MCF 10A (cell line): ENCODE measurements around the gene PNMA8C. TPM values are rescaled to one million over a fixed set of nuclear protein-coding genes. Genes with fewer than 3 reads are reported as not detected.
"Not testable (repeated sequence)": the region's sequence is repeated elsewhere in the genome, so short reads cannot be mapped to it uniquely, and the experiment has no call there.

Experiments
- BruUV-seq: library from RNA; stranded (reverse); fragments of 400-500 nt; replicated peaks from 2 replicates; lab custom pipeline; 2021; lab: Mats Ljungman, UMichigan
- CTCF ChIA-PET: fragments of 300-600 bp; sonication (Branson Sonifier 250); formaldehyde crosslinking; extraction: SDS; loops from one replicate; lab custom pipeline; 2021; ENCODE audit warnings: antibody characterized with exemption, inconsistent platforms; lab: Yijun Ruan, JAX
- POLR2A ChIA-PET: fragments of 300-600, 350-650 bp; sonication (Branson Sonifier 250); formaldehyde crosslinking; extraction: SDS; loops from one replicate; lab custom pipeline; 2020; ENCODE audit warnings: antibody characterized with exemption, inconsistent platforms; lab: Yijun Ruan, JAX
- DNase-seq: peaks from one replicate; pipeline ENCODE4 v3.0.0-alpha.2; 2018; ENCODE audit not compliant: unreplicated experiment
- H3K27ac Mint-ChIP-seq: one replicate; pipeline ENCODE4 v1.8.0; 2022; ENCODE audit warnings: mild to moderate bottlenecking, low read depth, mixed read lengths; ENCODE audit not compliant: unreplicated experiment
- H3K27me3 Mint-ChIP-seq: one replicate; pipeline ENCODE4 v1.8.0; 2022; ENCODE audit warnings: mixed read lengths; ENCODE audit not compliant: insufficient read depth, unreplicated experiment
- H3K36me3 Mint-ChIP-seq: one replicate; pipeline ENCODE4 v1.8.0; 2022; ENCODE audit warnings: mild to moderate bottlenecking, moderate library complexity, mixed read lengths; ENCODE audit not compliant: insufficient read depth, unreplicated experiment
- H3K4me1 Mint-ChIP-seq: one replicate; pipeline ENCODE4 v1.8.0; 2022; ENCODE audit warnings: mixed read lengths; ENCODE audit not compliant: insufficient read depth, unreplicated experiment
- H3K4me3 Mint-ChIP-seq: one replicate; pipeline ENCODE4 v1.8.0; 2022; ENCODE audit warnings: mild to moderate bottlenecking, moderate library complexity, mixed read lengths; ENCODE audit not compliant: unreplicated experiment
- H3K9me3 Mint-ChIP-seq: one replicate; pipeline ENCODE4 v1.8.0; 2022; ENCODE audit warnings: mixed read lengths; ENCODE audit not compliant: unreplicated experiment
- CTCF ChIP-seq: fragments of 200-600 bp; IDR thresholded peaks from one replicate; pipeline ENCODE4 v1.8.0; 2022; ENCODE audit warnings: antibody characterized with exemption, mild to moderate bottlenecking; ENCODE audit not compliant: unreplicated experiment
- intact Hi-C: fragments of 100-400 bp; cut with micrococcal nuclease; formaldehyde crosslinking; loops from 2 replicates; pipeline ENCODE4 v1.14.1; 2022
- total RNA-seq: library from RNA; stranded (reverse); gene quantifications from 2 replicates; pipeline ENCODE4 v1.2.3, GENCODE V29; 2022

PNMA8C gene
- total RNA-seq, 1 experiment from 2014 or later, result not detected

- no peak overlapping the region for H3K4me3 Mint-ChIP-seq
- no peaks in the 10 kb centered on the region for H3K27me3 Mint-ChIP-seq
- H3K9me3 Mint-ChIP-seq, result no peaks in the 10 kb centered on the region
- ChIA-PET CTCF (interaction anchor here (0.6 kb wide), 1 partner anchor 13 kb away, joined by 3 read pairs; no protein-coding TSS in a partner anchor), POLR2A (no interaction called here)
- BruUV-seq, result no TSS peak
- H3K36me3 Mint-ChIP-seq, result no peaks in the 10 kb centered on the region
- H3K27ac Mint-ChIP-seq, result no peak overlapping the region
- DNase-seq, result no peak
- TF ChIP-seq CTCF, result no peak
- intact Hi-C loops, result no loop called here
- no peaks in the 10 kb centered on the region for H3K4me1 Mint-ChIP-seq
Measured at GRCh38 chr19:46435009-46435408, 6.3 kb upstream of the PNMA8C start.

GRCh38 chr19:46433470-46433869, 4.7 kb upstream of the PNMA8C start:
- DNase-seq, H3K36me3 Mint-ChIP-seq, H3K27ac Mint-ChIP-seq, BruUV-seq, H3K4me3 Mint-ChIP-seq, intact Hi-C loops, H3K4me1 Mint-ChIP-seq, H3K9me3 Mint-ChIP-seq, H3K27me3 Mint-ChIP-seq: not testable (repeated sequence)
- ChIA-PET CTCF (interaction anchor here (1.0 kb wide), 1 partner anchor 31 kb away, joined by 3 read pairs; no protein-coding TSS in a partner anchor), POLR2A (interaction anchor here (0.6 to 1.1 kb wide), 3 partner anchors 16 to 72 kb away, joined by 3 read pairs; no protein-coding TSS in a partner anchor)

GRCh38 chr19:46431824-46432223, 3.1 kb upstream of the PNMA8C start:
- CTCF ChIA-PET, result interaction anchor here (1.1 to 1.5 kb wide), 2 partner anchors 30 to 36 kb away, joined by 4 to 6 read pairs; no protein-coding TSS in a partner anchor
- intact Hi-C loops, result no loop called here
- H3K9me3 Mint-ChIP-seq, result no peaks in the 10 kb centered on the region
- DNase-seq, result no peak
- POLR2A ChIA-PET, result no interaction called here
- BruUV-seq, result no TSS peak
- no peak overlapping the region for H3K4me3 Mint-ChIP-seq
- peaks cover 5% of the 10 kb centered on the region for H3K36me3 Mint-ChIP-seq
- H3K4me1 Mint-ChIP-seq, result no peaks in the 10 kb centered on the region
- peaks cover 10% of the 10 kb centered on the region for H3K27me3 Mint-ChIP-seq
- H3K27ac Mint-ChIP-seq, result no peak overlapping the region
- TF ChIP-seq CTCF, result no peak

- Mint-ChIP-seq H3K27me3 (peaks cover 10% of the 10 kb centered on the region), H3K9me3 (no peaks in the 10 kb centered on the region), H3K4me1 (no peaks in the 10 kb centered on the region), H3K4me3 (no peak overlapping the region), H3K36me3 (peaks cover 5% of the 10 kb centered on the region), H3K27ac (no peak overlapping the region)
- ChIA-PET POLR2A (no interaction called here), CTCF (no interaction called here)
- no peak for TF ChIP-seq CTCF
- no peak for DNase-seq
- intact Hi-C loops, result no loop called here
- no TSS peak for BruUV-seq
Measured at GRCh38 chr19:46429999-46430398, 1.3 kb upstream of the PNMA8C start.
